ENCODE data around the gene HBM.
"Not testable (repeated sequence)": the region's sequence is repeated elsewhere in the genome, so short reads cannot be mapped to it uniquely, and the experiment has no call there.

Gene HBM

GRCh38 chr16:154217-155030, 11.4 kb upstream of the HBM start:
- H3K27ac Mint-ChIP-seq = no peak overlapping the region
- peaks cover 11% of the 10 kb centered on the region for H3K4me1 Mint-ChIP-seq
- no peaks in the 10 kb centered on the region for H3K36me3 Mint-ChIP-seq
- H3K27me3 Mint-ChIP-seq = peaks cover 71% of the 10 kb centered on the region
- DNase-seq = peak; percentile 36
- peak overlapping the region; percentile 53 for H3K4me3 Mint-ChIP-seq
- CTCF ChIA-PET = no interaction called here
- H3K9me3 Mint-ChIP-seq = no peaks in the 10 kb centered on the region

- CTCF ChIA-PET = interaction anchor here (3.3 kb wide), 1 partner anchor 48 kb away, joined by 8 read pairs; no protein-coding TSS in a partner anchor
- Mint-ChIP-seq H3K27ac (peak overlapping the region; percentile 4), H3K27me3 (peaks cover 70% of the 10 kb centered on the region), H3K36me3 (no peaks in the 10 kb centered on the region), H3K4me3 (peak overlapping the region; percentile 53), H3K9me3 (no peaks in the 10 kb centered on the region), H3K4me1 (peaks cover 11% of the 10 kb centered on the region)
- DNase-seq = no peak
Observed at GRCh38 chr16:155031-155398, 10.8 kb upstream of the HBM start.

GRCh38 chr16:159136-159849, 6.5 kb upstream of the HBM start:
- DNase-seq = no peak
- H3K4me1 Mint-ChIP-seq = peaks cover 10% of the 10 kb centered on the region
- CTCF ChIA-PET = no interaction called here
- no peaks in the 10 kb centered on the region for H3K36me3 Mint-ChIP-seq
- H3K9me3 Mint-ChIP-seq = no peaks in the 10 kb centered on the region
- peaks cover 75% of the 10 kb centered on the region for H3K27me3 Mint-ChIP-seq
- no peak overlapping the region for H3K4me3 Mint-ChIP-seq
- no peak overlapping the region for H3K27ac Mint-ChIP-seq

GRCh38 chr16:160242-160641, 5.5 kb upstream of the HBM start:
- H3K27ac Mint-ChIP-seq, H3K4me1 Mint-ChIP-seq, CTCF ChIA-PET: not testable (repeated sequence)

GRCh38 chr16:160691-161190, 5.0 kb upstream of the HBM start:
- no peaks in the 10 kb centered on the region for H3K9me3 Mint-ChIP-seq
- no peak overlapping the region for H3K4me3 Mint-ChIP-seq
- peaks cover 71% of the 10 kb centered on the region for H3K27me3 Mint-ChIP-seq
- CTCF ChIA-PET = no interaction called here
- DNase-seq = no peak
- no peaks in the 10 kb centered on the region for H3K36me3 Mint-ChIP-seq
- H3K27ac Mint-ChIP-seq = no peak overlapping the region
- peaks cover 2% of the 10 kb centered on the region for H3K4me1 Mint-ChIP-seq

More at GRCh38 chr16:160242-160641, 5.5 kb upstream of the HBM start:
- not testable (repeated sequence) for H3K9me3 Mint-ChIP-seq, H3K36me3 Mint-ChIP-seq, DNase-seq, H3K4me3 Mint-ChIP-seq
- peaks cover 71% of the 10 kb centered on the region for H3K27me3 Mint-ChIP-seq

DNA sequence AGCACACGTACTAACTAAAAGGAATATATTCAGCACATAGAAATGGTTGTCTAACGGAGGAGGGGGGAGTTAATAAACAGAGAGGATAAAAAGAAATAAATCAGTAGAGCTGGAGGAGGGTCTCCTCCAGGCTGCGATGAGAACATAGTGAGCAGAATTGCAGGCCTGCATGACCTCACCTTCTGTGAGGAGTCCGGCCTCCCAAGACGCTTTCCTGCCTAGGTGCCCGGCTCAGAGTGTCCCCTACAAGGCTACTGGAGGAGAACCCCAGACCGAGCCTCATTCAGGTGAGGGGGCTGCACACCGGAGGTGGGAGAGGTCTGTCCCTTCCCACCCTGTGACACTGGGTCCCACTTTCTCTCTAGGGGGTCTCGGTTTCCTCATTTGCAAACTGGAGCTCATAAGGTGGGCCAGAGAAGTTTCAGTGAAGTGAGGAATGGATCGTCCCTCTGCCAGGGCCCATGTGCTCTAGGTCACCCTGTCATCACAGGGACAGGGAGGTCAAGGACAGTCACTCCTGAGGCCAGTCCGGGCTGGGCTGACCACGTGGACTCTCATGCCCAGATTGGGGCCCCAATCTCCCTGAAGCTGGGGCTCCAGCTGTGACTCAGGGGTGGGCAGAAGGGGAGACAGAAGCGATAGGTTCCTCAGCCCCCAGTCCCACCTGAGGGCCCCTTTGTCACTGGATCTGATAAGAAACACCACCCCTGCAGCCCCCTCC, 3.3 kb upstream of the HBM start:
- Mint-ChIP-seq H3K9me3 (no peaks in the 10 kb centered on the region), H3K27ac (no peak overlapping the region), H3K36me3 (no peaks in the 10 kb centered on the region), H3K27me3 (peaks cover 72% of the 10 kb centered on the region), H3K4me1 (peaks cover 5% of the 10 kb centered on the region), H3K4me3 (no peak overlapping the region)
- CTCF ChIA-PET = no interaction called here
- DNase-seq = no peak

GRCh38 chr16:163139-163538, 2.6 kb upstream of the HBM start:
- H3K36me3 Mint-ChIP-seq, DNase-seq, H3K4me3 Mint-ChIP-seq, H3K4me1 Mint-ChIP-seq, H3K27ac Mint-ChIP-seq, H3K9me3 Mint-ChIP-seq, CTCF ChIA-PET: not testable (repeated sequence)
- peaks cover 78% of the 10 kb centered on the region for H3K27me3 Mint-ChIP-seq

- H3K27ac Mint-ChIP-seq, CTCF ChIA-PET, H3K4me1 Mint-ChIP-seq, DNase-seq, H3K4me3 Mint-ChIP-seq, H3K9me3 Mint-ChIP-seq, H3K36me3 Mint-ChIP-seq: not testable (repeated sequence)
- H3K27me3 Mint-ChIP-seq = peaks cover 80% of the 10 kb centered on the region
Observed at GRCh38 chr16:163696-164095, 2.1 kb upstream of the HBM start.

- CTCF ChIA-PET, H3K4me3 Mint-ChIP-seq, H3K9me3 Mint-ChIP-seq, DNase-seq, H3K36me3 Mint-ChIP-seq, H3K27ac Mint-ChIP-seq, H3K4me1 Mint-ChIP-seq: not testable (repeated sequence)
- H3K27me3 Mint-ChIP-seq = peaks cover 81% of the 10 kb centered on the region
Observed at GRCh38 chr16:164134-164823, 1.5 kb upstream of the HBM start.

DNA sequence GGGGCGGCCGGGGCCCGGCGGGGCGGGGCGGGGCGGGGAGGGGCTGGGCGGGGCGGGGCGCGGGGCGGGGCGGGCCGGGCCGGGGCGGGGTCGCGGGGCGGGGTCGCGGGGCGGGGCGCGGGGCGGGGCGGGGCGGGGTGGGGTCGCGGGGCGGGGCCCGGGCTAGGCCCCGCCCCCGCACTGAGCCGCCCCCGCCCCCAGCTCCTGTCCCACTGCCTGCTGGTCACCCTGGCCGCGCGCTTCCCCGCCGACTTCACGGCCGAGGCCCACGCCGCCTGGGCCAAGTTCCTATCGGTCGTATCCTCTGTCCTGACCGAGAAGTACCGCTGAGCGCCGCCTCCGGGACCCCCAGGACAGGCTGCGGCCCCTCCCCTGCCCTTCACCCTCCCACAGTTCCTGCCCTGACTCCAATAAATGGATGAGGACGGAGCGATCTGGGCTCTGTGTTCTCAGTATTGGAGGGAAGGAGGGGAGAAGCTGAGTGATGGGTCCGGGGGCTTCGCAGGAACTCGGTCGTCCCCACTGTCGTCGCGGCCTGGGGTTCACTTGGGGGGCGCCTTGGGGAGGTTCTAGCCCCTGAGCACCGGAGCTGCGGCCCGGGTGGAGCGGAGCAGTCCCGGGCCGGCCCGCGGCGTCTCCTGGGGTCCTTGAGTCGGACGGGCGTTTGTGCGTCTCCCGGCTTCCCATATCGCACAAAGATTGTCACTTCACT, 795 bp upstream of the HBM start:
- no peaks in the 10 kb centered on the region for H3K36me3 Mint-ChIP-seq
- peaks cover 82% of the 10 kb centered on the region for H3K27me3 Mint-ChIP-seq
- no peak overlapping the region for H3K4me3 Mint-ChIP-seq
- CTCF ChIA-PET = interaction anchor here (0.6 kb wide), 1 partner anchor 68 kb away, joined by 3 read pairs; no protein-coding TSS in a partner anchor
- no peak overlapping the region for H3K27ac Mint-ChIP-seq
- no peak for DNase-seq
- H3K4me1 Mint-ChIP-seq = peaks cover 5% of the 10 kb centered on the region
- H3K9me3 Mint-ChIP-seq = no peaks in the 10 kb centered on the region

DNA sequence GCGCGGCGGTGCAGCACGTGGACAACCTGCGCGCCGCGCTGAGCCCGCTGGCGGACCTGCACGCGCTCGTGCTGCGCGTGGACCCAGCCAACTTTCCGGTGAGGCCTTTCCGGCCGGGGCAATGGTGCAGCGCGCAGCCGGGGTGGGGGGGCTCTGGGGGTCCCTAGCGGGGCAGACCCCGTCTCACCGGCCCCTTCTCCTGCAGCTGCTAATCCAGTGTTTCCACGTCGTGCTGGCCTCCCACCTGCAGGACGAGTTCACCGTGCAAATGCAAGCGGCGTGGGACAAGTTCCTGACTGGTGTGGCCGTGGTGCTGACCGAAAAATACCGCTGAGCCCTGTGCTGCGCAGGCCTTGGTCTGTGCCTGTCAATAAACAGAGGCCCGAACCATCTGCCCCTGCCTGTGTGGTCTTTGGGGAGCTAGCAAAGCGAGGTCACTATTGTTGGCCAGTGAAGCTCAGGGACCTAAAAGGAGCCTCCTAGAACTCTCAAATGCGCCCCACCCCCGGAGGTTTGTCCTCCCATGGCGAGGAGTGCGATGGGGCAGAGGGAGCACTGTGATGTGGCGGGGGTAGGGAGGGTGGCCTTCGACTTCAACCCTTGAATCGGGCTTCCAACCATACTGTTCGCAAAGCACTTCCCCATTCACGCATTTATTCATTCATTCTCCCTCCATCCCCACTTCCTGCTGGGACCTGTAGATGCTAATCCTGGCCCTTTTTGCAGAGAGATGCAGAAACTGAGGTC, 770 bp downstream of the HBM start:
- Mint-ChIP-seq H3K27me3 (peaks cover 89% of the 10 kb centered on the region), H3K4me3 (no peak overlapping the region), H3K36me3 (no peaks in the 10 kb centered on the region), H3K27ac (peak overlapping the region; percentile 45), H3K4me1 (peaks cover 7% of the 10 kb centered on the region), H3K9me3 (no peaks in the 10 kb centered on the region)
- no peak for DNase-seq
- CTCF ChIA-PET = interaction anchor here (1.2 kb wide), 1 partner anchor 17 kb away, joined by 3 read pairs; no protein-coding TSS in a partner anchor

DNA sequence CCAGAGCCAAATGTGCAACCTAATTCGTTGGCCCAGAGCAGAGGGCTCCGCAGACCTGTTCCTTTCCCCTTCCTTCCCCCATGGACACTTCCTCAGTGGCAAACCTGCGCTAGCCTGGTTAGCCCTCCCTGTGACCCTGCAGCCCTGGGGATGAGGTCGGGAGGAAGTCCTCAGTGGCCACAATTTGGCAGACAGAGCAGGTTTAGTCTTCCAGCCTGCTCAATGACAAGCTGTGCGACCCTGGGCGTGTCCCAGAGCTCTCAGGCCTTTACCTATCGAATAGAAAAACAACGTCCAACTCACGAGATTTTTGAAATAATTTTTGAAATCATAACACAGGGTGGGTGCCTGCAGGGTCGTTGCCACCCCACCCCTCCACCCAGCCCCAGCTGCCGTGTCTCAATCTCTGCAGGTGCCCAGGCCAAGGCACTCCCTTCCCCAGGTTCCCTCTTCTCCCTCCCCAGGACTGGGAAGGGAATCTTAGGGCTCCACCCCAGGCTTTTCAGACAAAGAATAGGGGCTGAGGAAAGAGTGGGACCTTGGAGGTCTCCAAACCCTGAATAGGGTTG, 1.4 kb downstream of the HBM start:
- peaks cover 8% of the 10 kb centered on the region for H3K4me1 Mint-ChIP-seq
- CTCF ChIA-PET = interaction anchor here (1.2 kb wide), 2 partner anchors 16 to 49 kb away, joined by 3 to 4 read pairs; no protein-coding TSS in a partner anchor
- no peaks in the 10 kb centered on the region for H3K36me3 Mint-ChIP-seq
- H3K9me3 Mint-ChIP-seq = no peaks in the 10 kb centered on the region
- H3K27ac Mint-ChIP-seq = peak overlapping the region; percentile 25
- no peak overlapping the region for H3K4me3 Mint-ChIP-seq
- H3K27me3 Mint-ChIP-seq = peaks cover 89% of the 10 kb centered on the region
- no peak for DNase-seq

Measured in activated naive CD4-positive, alpha-beta T cell treated with anti-CD3 and anti-CD28 coated beads, Interleukin-2, amount 10 ng/mL, durations not matched to agents 7 days and 5 days (primary cell).